Common myeloid progenitor, CD34-positive (primary cell): ENCODE measurements around the gene EXOC3L2. TPM values are rescaled to one million over a fixed set of nuclear protein-coding genes. Genes with fewer than 3 reads are reported as not detected.

ENCODE experiments used
- CTCF ChIA-PET: fragments of 350-600 bp; sonication (Branson Sonifier 250); formaldehyde crosslinking; loops from one replicate; lab custom pipeline; 2021; ENCODE audit warnings: antibody characterized with exemption; lab: Charles Lee
- POLR2A ChIA-PET: fragments of 350-600 bp; sonication (Branson Sonifier 250); formaldehyde crosslinking; loops from one replicate; lab custom pipeline; 2021; ENCODE audit warnings: antibody characterized with exemption; lab: Charles Lee
- DNase-seq, 3 donors: peaks; one replicate each; pipeline versions ENCODE4 v3.0.0 to v3.0.0-alpha.2; 2013
- H3K27ac ChIP-seq, 2 experiments: 1 replicate in 1 of 2; 2 replicates in 1 of 2; pipeline ENCODE4 v1.7.0; 2013; ENCODE audit warnings: inconsistent platforms in 2 of 2, low read length in 2 of 2, mild to moderate bottlenecking in 2 of 2, low read depth in 1 of 2, moderate library complexity in 1 of 2; ENCODE audit not compliant: severe bottlenecking in 2 of 2, insufficient read depth in 1 of 2, poor library complexity in 1 of 2
- H3K27me3 ChIP-seq, 5 experiments: replicated peaks in 2 of 5; 1 replicate in 3 of 5; 2 replicates in 2 of 5; pipeline versions ENCODE4 v1.6.1 to v1.7.0; 2013; ENCODE audit warnings: low read length in 4 of 5, mild to moderate bottlenecking in 2 of 5, moderate library complexity in 2 of 5, inconsistent platforms in 1 of 5; ENCODE audit not compliant: insufficient read depth in 5 of 5, control insufficient read depth in 4 of 5
- H3K36me3 ChIP-seq, 4 experiments: 1 replicate in 2 of 4; 2 replicates in 2 of 4; pipeline versions ENCODE4 v1.6.1 to v1.7.0; 2013; ENCODE audit warnings: low read length in 3 of 4, control low read depth in 1 of 4, mild to moderate bottlenecking in 1 of 4; ENCODE audit not compliant: control insufficient read depth in 4 of 4, insufficient read depth in 4 of 4
- H3K4me1 ChIP-seq, 4 experiments: 1 replicate in 3 of 4; 2 replicates in 1 of 4; pipeline versions ENCODE4 v1.6.1 to v1.7.1; 2013; ENCODE audit warnings: low read length in 3 of 4, mild to moderate bottlenecking in 3 of 4, control low read depth in 1 of 4, inconsistent platforms in 1 of 4, moderate library complexity in 1 of 4; ENCODE audit not compliant: control insufficient read depth in 4 of 4, insufficient read depth in 4 of 4; ENCODE audit errors: control extremely low read depth in 1 of 4
- H3K4me3 ChIP-seq, 7 experiments: 1 replicate in 4 of 7; 2 replicates in 3 of 7; pipeline versions ENCODE4 v1.5.1 to v1.7.0; 2013; ENCODE audit warnings: mild to moderate bottlenecking in 7 of 7, low read length in 6 of 7, moderate library complexity in 6 of 7, inconsistent platforms in 2 of 7, low read depth in 2 of 7, control low read depth in 1 of 7; ENCODE audit not compliant: insufficient read depth in 4 of 7, control insufficient read depth in 1 of 7; ENCODE audit errors: extremely low read depth in 1 of 7
- H3K9me3 ChIP-seq, 5 experiments: 1 replicate in 4 of 5; 2 replicates in 1 of 5; pipeline versions ENCODE4 v1.6.1 to v1.7.1; 2013; ENCODE audit warnings: low read length in 4 of 5, mild to moderate bottlenecking in 2 of 5, inconsistent platforms in 1 of 5, low read depth in 1 of 5, moderate library complexity in 1 of 5; ENCODE audit not compliant: control insufficient read depth in 4 of 5, insufficient read depth in 2 of 5; ENCODE audit errors: control extremely low read depth in 1 of 5
- WGBS: methylation state at CpG from one replicate; pipeline ENCODE4 v1.1.5; 2013; ENCODE audit not compliant: insufficient coverage; 5-methylcytosine and 5-hydroxymethylcytosine counted together
- polyA plus RNA-seq: library from polyadenylated mRNA; unstranded; fragments of 120-200 nt; gene quantifications from one replicate; pipeline ENCODE4 v1.2.1, GENCODE V29; 2013

EXOC3L2 gene
- polyA plus RNA-seq, result 0.20 TPM

DNA sequence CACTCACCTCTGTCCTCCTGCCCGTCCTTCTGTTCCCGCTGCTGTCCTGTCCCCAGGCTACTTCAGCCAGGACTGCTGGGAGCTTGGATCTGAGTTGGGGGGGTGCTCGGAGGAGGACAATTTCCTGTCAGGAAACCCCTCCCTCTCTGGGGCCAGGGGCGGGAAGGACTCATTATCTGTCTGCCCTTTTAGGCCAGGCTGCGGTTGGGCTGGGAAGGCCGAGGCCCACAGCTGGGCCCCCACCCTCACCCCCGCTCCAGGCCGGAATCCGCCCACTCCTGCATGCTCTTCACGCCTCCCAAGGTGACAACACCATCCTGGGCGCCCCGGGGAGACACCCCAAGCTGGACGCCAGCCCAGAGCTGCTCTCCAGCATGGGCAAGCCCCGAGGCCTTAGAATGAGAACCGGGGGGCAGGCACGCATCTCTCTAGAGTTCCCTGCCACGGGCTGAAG is at the start of gene EXOC3L2:
EXOC3L2 (minus strand) TSS at position 74 of the 454 bp plus-strand sequence. CDS start 6,362 bp downstream, outside the sequence.
- DNase-seq, result no peak
- H3K9me3 ChIP-seq, result no peaks in the 10 kb centered on the region
- no peaks in the 10 kb centered on the region for H3K36me3 ChIP-seq
- H3K27ac ChIP-seq, result peak within 1 kb of the TSS in 1 of 2 experiments; percentile 44
- no peaks in the 10 kb centered on the region for H3K27me3 ChIP-seq
- WGBS, result 49% methylated on average over 10 of the region's 17 CpGs
- POLR2A ChIA-PET, result no interaction called here
- H3K4me3 ChIP-seq, result no peak within 1 kb of the TSS
- CTCF ChIA-PET, result interaction anchor here (0.7 to 2.4 kb wide), 3 partner anchors 15 to 92 kb away, joined by 3 to 6 read pairs (median 4); no protein-coding TSS in a partner anchor
- H3K4me1 ChIP-seq, result peaks cover 0 to 28% (median 19%) of the 10 kb centered on the region in 4 experiments

DNA sequence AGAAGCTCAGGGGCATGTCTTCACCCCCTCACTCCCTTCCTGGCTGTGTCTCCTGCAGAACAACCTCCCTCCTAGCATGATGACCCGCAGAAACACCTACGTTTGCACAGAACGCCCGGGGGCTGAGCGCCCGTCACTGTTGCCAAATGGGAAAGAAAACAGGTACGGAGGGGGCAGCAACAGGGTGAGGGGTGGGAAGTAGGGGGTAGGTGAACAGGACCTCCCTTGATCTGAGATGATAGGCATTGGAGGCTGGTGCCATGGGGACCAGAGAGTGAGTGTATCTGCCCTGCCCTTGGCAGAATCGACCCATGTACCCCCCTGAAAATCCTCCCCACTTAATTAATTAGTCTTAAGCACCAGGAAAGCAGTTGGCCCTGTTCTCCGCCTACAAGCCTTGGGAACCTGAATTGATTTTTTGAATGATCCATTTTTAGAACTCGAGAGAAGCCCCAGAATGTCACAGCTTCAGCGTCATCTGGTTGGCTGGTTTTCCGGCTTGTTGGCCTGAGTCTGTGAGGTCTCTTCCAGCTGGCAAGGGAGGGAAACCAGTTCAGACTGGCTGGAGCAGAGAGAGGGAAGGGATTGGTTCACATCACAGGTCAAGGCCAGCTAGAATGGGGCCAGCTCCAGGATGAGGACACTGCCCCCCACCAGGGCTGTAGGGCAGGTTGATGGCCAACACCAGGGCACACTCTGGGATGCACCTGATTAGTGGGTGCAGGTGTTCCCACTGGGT is 49.3 kb upstream of the EXOC3L2 start:
- WGBS, result 96% methylated on average over 4 of the region's 12 CpGs
- no peak overlapping the region for H3K27ac ChIP-seq
- H3K36me3 ChIP-seq, result peaks cover 7 to 57% (median 32%) of the 10 kb centered on the region in 4 experiments
- no peak overlapping the region for H3K4me3 ChIP-seq
- H3K27me3 ChIP-seq, result no peaks in the 10 kb centered on the region
- DNase-seq, result no peak
- POLR2A ChIA-PET, result no interaction called here
- peaks cover 0 to 6% (median 3%) of the 10 kb centered on the region in 5 experiments for H3K9me3 ChIP-seq
- no peaks in the 10 kb centered on the region for H3K4me1 ChIP-seq
- CTCF ChIA-PET, result no interaction called here

DNA sequence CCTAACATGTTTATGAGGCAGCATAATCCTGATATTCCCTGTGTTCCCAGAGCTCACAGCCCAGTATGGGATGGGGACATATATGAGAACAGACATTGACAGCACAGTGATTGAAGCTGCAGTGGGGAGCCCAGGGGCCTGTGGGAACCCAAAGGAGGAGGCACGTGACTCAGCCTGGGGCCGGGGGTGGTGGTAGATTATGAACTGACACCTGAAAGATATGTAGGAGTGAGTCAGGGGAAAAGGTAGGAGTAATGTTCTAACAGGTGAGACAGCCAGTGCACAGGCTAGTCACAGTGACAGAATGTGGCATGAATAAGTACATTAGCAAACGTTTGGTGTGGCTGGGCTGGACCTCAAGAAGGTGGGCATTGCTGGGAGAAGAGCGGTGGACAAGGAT is 48.5 kb upstream of the EXOC3L2 start:
- CTCF ChIA-PET, result interaction anchor here (1.2 kb wide), 1 partner anchor 22 kb away, joined by 3 read pairs; no protein-coding TSS in a partner anchor

GRCh38 chr19:45291834-45292233 is 46.6 kb upstream of the EXOC3L2 start:
- CTCF ChIA-PET, result no interaction called here

More for the DNA sequence above, 48.5 kb upstream of the EXOC3L2 start:
- H3K4me1 ChIP-seq, result no peaks in the 10 kb centered on the region
- WGBS, result 97% methylated on average over 4 of the region's 4 CpGs
- H3K4me3 ChIP-seq, result no peak overlapping the region
- H3K9me3 ChIP-seq, result peaks cover 0 to 6% (median 3%) of the 10 kb centered on the region in 5 experiments
- H3K27ac ChIP-seq, result no peak overlapping the region
- POLR2A ChIA-PET, result no interaction called here
- no peak for DNase-seq
- H3K36me3 ChIP-seq, result peaks cover 7 to 56% (median 28%) of the 10 kb centered on the region in 4 experiments
- H3K27me3 ChIP-seq, result no peaks in the 10 kb centered on the region

GRCh38 chr19:45290381-45290931 is 45.2 kb upstream of the EXOC3L2 start:
- H3K36me3 ChIP-seq, result peaks cover 6 to 54% (median 16%) of the 10 kb centered on the region in 4 experiments
- CTCF ChIA-PET, result no interaction called here
- WGBS, result 100% methylated on average over 5 of the region's 6 CpGs

More at GRCh38 chr19:45291834-45292233, 46.6 kb upstream of the EXOC3L2 start:
- WGBS, result 100% methylated on average over 1 of the region's 1 CpG
- no peak overlapping the region for H3K4me3 ChIP-seq
- no peak overlapping the region for H3K27ac ChIP-seq
- H3K4me1 ChIP-seq, result no peaks in the 10 kb centered on the region
- no peak for DNase-seq
- H3K36me3 ChIP-seq, result peaks cover 7 to 59% (median 23%) of the 10 kb centered on the region in 4 experiments
- POLR2A ChIA-PET, result no interaction called here
- no peaks in the 10 kb centered on the region for H3K27me3 ChIP-seq
- peaks cover 0 to 6% (median 3%) of the 10 kb centered on the region in 5 experiments for H3K9me3 ChIP-seq

GRCh38 chr19:45283443-45284033 is 38.3 kb upstream of the EXOC3L2 start:
- ChIA-PET POLR2A (no interaction called here), CTCF (no interaction called here)
- 100% methylated on average over 2 of the region's 7 CpGs for WGBS
- peak; percentile 24 to 87 (median 86) for DNase-seq
- H3K27me3 ChIP-seq, result no peaks in the 10 kb centered on the region
- H3K4me1 ChIP-seq, result peaks cover 0 to 2% (median 0%) of the 10 kb centered on the region in 4 experiments
- peak overlapping the region in 1 of 2 experiments; percentile 27 for H3K27ac ChIP-seq
- peaks cover 6 to 50% (median 9%) of the 10 kb centered on the region in 4 experiments for H3K36me3 ChIP-seq
- H3K4me3 ChIP-seq, result no peak overlapping the region
- H3K9me3 ChIP-seq, result peaks cover 0 to 6% (median 0%) of the 10 kb centered on the region in 5 experiments

More at GRCh38 chr19:45290381-45290931, 45.2 kb upstream of the EXOC3L2 start:
- Histone ChIP-seq H3K27ac (no peak overlapping the region), H3K9me3 (peaks cover 0 to 6% (median 3%) of the 10 kb centered on the region in 5 experiments), H3K4me1 (no peaks in the 10 kb centered on the region), H3K4me3 (no peak overlapping the region), H3K27me3 (no peaks in the 10 kb centered on the region)
- POLR2A ChIA-PET, result no interaction called here
- DNase-seq, result no peak
